Measurements from ENCODE around the gene MBNL1.
A peak's percentile ranks its signal among the peaks of the same experiment; 100 is the strongest.

The MBNL1 gene

DNA sequence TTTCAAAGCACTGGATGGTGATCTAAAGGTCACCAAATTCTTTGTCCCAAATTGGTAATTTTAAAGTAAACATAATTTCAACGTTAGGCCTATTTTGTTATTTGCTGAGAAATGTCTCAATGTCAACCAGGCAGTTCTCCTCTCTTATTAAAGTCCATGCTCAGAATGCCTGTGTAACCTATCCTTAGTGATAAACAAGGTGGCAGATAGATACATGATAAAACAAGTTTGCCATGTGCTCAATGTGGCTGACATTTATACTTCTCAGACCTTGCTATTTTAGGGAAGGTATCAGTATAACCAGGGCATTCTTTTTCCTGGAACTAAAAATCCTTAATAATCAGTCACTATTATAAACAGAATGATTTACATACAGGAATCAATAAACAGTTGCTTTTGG is 8.5 kb downstream of the MBNL1 start:
- no peak for DNase-seq

GRCh38 chr3:152278756-152279427 is 10.2 kb downstream of the MBNL1 start:
- no peak for DNase-seq

- no peak for DNase-seq
Observed at GRCh38 chr3:152279479-152279878, 10.8 kb downstream of the MBNL1 start.

DNA sequence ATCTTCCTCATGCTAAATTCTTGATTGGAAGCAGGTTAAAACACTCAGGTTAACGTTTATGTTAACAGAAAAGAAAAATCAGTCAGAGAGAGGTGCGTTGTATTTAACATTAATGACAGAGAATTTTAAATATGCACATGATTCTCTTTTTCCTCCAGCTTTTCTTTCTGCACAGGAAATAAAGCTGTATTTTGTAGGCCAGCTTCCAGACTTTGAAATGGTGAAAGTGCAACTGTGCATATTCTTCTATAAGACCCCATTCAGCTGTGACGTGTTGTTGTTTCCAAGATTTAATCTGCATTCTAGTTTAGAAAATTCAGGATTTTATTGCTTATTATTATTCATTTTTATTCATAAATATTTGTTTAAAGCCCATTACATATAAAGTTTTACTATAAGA is 11.8 kb downstream of the MBNL1 start:
- DNase-seq: no peak

GRCh38 chr3:152281133-152281713 is 12.5 kb downstream of the MBNL1 start:
- DNase-seq: no peak

- DNase-seq: no peak
Observed at GRCh38 chr3:152282813-152283212, 14.1 kb downstream of the MBNL1 start.

DNA sequence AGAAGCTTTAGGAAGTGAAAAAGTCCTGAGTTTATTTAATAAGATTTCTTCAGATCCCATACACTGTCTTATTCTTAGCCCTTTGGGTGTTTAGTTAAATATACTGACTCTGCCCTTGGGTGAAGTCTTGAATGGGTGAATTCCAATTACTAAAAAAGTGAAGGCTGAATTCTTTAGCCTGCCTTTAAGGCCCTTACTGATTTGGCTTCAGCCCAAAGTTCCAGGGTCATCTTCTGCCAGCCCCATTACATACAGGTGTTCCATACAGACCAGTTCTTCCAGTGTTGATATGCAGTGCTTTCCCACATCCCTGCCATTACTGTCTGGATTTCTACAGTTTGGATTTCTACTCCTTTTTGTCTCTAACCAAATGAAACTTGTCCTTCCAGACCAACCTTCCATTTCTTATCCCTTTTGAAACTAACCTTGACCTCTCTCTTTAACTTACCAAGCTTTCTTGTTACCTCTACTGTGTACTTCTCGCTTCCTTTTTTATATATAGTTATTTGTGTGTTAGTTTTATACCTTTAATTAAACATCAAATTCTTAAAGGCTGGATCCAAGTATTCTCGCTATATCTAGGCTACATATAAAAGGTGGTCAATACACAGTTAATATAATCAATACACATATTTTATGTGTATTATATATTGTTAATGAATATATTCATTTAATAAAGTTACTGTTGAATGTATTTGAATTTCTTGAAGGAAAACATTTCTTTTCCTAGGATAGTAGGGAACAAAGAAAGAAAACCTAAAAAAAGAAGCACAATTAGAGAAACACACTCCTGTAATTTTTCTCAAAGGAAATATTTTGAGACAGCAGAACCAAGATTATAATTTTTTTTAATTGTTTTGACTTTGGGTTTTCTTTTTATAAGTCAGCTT is 15.0 kb downstream of the MBNL1 start:
- DNase-seq: no peak

DNA sequence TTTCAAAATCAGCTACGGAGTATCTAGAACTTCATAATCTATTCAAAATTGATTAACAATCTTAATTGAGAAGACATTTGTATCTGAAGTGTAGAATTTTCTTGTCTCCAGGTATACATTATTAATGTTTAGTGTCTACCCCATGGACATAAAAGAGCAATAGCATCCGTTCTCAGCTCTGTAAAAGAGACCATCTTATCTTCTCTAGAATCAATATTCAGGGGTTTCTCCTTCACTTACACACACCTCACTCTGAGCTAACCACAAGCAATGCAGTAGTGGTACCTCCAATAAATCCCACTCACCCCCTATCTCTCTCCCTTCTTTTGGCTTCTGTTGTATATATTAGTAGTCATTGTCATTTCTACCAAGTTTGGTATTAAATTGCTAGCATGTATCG is 16.2 kb downstream of the MBNL1 start:
- DNase-seq: no peak

DNA sequence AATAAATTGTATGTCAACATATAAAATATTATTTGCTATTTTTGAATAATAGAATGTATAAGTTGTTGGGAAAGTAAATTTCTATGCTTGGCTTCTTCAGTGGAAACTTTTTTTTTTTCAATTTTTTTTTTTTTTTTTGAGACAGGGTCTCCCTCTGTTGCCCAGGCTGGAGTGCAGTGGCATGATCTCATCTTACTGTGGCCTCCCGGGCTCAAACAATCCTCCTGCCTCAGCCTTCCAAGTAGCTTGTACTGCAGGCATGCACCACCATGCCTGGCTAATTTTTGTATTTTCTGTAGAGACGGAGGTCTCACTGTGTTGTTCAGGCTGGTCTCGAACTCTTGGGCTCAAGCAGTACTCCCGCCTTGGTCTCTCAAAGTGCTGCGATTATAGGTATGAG is 16.8 kb downstream of the MBNL1 start:
- DNase-seq: no peak

- no peak for DNase-seq
Observed at GRCh38 chr3:152287898-152288576, 19.3 kb downstream of the MBNL1 start.

DNA sequence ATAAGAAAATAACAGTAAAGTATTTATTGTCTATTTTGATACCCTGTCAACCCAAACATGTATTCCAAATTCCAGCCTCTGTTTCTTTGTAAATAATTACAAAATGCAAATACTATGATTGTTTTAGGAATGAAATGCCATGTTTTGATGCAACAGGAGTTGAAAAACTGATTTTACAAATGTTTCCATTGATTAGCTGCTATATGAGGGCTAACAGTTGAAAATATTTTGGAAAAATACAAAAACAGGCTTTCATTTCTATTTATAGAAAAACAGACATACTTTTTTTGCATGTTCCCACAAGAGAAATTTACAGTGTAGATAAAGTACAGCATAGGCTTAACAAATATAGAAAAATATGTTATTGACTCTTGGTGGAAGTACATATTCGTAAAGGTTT is 20.0 kb downstream of the MBNL1 start:
- DNase-seq: no peak

DNA sequence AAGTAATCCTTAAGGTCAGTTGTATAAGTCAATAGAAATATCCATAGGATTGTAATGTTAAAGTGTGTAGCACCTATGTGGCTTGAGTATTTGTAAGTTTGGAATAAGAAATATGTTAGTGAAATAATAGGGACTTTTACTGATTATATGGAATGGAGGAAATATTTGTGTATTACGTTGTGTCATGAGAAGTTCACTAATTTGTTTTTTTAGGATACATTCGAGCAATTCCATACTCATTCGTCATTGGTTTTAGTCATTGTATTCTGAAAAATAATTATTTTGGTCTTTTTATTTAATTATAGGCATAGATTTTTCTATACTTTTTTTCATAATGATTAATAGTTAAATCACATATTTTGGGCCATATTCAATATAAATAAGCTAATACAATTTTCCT is 21.0 kb downstream of the MBNL1 start:
- no peak for DNase-seq

DNA sequence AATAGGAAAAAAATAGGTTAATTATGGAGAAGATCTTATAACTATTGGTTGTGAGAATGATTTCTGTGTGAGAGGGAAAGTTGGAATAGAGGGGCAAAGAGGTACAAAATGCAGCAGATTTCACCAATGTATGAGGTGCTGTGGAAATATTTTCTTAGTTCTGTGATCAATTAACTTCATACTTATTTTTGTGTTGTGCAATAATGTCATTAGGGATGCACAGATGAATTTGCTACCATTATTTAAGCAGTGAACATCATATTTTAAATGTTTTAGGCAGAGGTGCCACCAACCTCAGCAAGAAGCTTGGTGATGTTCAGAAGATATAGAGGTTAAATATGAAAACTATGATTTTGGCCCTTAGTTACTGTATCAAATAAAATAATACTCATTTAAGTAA is 21.6 kb downstream of the MBNL1 start:
- DNase-seq: no peak

- no peak for DNase-seq
Observed at GRCh38 chr3:152291238-152291637, 22.5 kb downstream of the MBNL1 start.

GRCh38 chr3:152291649-152292066 is 22.9 kb downstream of the MBNL1 start:
- no peak for DNase-seq

- DNase-seq: no peak
Observed at GRCh38 chr3:152292366-152292765, 23.6 kb downstream of the MBNL1 start.

DNA sequence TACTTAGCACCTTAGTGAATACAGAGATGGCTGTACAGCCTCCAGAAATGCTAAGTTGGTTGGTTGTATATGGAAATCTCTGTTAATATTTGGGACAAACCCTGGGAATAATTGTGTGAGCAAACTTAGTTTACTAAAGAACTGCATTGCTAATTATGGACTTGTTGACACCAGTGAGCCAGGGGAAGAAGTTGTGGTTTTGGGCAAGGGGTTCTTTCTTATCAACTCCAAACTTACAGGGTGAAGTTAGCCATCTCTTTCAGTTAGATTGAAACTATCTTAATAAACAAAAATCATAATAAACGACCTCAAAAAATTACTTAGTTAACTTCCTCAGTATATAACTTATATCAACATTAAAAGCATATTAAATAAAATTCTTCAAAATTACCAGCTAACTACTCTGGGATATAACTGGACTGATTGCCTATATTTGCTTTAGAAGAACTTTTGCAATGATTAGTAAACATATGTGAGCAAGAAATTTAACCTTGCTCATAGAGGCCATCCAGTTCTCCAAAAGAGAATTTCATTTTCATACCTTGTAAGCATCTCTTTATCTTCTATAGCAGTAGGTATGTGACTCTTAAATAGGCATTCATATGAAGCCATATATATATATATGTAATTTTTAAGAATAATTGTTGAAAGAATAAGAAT is 24.7 kb downstream of the MBNL1 start:
- DNase-seq: no peak

- DNase-seq: no peak
Observed at GRCh38 chr3:152295344-152295743, 26.6 kb downstream of the MBNL1 start.

- no peak for DNase-seq
Observed at GRCh38 chr3:152295806-152296205, 27.1 kb downstream of the MBNL1 start.

DNA sequence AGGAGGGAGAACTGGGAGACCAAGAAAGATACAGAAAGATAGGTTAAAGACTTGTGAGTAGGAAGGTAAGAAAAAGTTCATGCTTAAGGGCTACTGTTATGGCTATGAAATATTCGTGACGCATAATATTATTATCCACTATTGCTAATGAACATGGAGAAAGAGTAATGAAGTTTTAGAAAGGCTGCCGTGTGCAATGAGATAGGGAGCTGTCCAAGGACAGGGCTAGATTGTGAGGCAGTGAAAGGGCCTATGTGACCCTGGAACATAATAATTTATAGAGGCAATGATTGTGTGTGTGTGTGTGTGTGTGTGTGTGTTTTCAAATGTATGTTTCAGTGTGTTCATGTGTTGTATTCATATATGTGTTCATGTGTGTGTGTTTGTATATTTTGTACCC is 27.7 kb downstream of the MBNL1 start:
- no peak for DNase-seq

DNA sequence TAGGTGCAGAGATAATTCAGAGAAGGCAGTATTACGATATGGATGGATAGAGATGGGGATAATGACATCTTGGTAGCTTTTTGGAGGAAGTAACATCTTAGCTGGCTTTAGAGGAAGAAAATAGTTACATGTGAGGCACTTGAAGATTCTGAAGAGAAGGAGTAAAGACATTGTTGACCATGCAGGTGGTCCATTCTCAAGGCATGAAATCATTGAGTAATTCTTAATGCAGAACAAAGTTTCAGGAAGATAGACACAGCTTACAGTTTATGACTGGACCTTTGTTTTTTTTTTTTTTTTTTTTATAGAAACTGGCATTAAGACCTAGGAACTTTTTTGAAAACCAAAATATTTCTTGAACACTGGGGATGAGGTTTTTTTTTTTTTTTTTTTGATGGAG is 28.2 kb downstream of the MBNL1 start:
- DNase-seq: no peak

DNA sequence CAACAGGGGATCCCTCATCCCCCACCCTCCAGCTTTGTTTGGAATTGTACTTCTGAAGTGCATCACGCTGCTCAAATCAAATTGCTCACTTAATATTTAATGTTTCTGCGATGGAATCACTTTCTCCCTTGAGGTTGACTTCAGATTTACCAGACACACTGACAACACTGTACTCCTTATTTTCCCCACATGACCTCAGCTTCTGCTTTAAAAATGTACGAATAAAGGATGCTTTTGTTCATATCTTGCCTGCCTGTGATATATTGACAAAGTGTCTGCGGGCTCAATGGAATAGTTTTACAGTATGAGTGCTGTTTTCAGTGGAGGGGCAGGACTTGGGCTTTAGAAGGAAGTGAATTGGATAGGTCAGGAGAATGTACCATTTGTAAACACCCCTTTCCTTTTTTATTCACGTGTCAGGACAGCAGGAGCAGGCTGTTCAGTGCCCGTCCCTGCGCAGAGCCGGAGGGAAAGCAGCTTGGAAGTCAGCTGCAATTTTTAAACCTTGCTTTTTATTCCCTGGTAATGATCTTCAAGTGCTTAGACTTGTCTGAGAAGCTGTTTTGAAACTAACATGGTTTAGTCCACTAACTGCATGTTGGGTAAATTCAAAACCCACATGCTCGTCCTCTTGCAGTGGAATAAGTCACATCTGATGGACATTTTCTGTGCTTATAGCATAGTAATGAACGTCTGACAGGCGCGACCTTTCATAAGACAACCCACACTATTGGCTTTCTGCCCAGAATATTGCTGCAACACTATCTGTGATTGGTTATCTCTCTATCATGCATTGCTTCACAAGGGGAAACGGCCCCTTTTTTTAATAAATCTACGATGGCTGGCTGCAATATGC is 29.9 kb downstream of the MBNL1 start:
- peak in 1 of 2 donors; percentile 66 for DNase-seq

All from stimulated activated CD4-positive, alpha-beta T cell treated with anti-CD3 and anti-CD28 coated beads, Interleukin-2, amount 100 ng/mL, for 24 hours (primary cell).